Activated CD8-positive, alpha-beta memory T cell treated with anti-CD3 and anti-CD28 coated beads for 48 hours (primary cell): ENCODE measurements around the gene LRMDA.

Source experiments
- DNase-seq, 3 experiments: peaks; one replicate each; pipeline ENCODE4 v3.0.0-alpha.2; 2020; ENCODE audit warnings: low read depth in 2 of 3, low spot score in 2 of 3

LRMDA gene

DNA sequence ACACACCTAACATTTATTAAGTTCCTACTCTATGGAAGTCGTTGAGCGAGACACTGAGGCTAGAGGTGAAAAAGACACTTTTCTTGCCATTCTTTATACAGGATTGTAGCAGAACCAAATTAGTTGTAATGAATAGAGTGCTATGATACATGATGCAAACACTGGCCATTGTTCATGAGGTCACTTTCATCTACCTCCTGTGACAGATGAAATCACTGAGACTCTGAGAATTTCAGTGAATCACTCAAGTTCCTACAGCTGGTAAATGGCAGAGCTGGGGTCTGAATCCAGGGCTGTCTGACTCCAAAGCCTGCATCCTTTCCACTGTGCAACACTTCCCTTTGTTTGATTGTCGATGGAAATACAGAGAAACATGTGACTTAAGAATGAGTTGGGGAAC is 657.6 kb downstream of the LRMDA start:
- DNase-seq = no peak

DNA sequence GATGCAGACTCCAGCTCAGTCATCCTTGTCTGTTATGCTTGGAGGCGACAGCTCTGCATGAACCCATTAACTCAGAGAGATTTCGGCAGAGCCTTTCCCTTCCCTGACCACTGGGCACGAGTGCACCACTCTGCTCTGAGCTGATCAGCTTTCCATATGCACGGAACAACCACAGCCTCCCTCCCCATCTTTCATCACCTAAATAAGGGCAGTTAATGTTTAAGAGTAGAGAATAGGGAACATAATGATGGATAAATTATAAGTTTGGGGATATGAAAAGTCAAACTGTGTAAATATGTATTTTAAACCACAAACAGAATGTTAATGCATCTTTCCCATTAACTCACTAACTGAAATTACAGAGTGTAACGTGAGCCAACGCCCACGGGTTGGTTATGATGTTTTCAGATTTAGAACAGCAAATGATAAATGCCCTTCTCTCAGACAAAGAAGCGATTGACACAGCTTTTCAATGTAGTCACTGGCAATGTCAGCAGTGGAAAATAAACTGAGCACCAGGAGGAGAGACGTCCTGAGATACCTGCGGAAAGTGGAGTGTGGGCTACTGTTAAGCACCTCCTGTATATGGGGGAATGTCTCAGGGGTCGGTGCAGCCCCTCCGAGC is 658.2 kb downstream of the LRMDA start:
- no peak for DNase-seq

DNA sequence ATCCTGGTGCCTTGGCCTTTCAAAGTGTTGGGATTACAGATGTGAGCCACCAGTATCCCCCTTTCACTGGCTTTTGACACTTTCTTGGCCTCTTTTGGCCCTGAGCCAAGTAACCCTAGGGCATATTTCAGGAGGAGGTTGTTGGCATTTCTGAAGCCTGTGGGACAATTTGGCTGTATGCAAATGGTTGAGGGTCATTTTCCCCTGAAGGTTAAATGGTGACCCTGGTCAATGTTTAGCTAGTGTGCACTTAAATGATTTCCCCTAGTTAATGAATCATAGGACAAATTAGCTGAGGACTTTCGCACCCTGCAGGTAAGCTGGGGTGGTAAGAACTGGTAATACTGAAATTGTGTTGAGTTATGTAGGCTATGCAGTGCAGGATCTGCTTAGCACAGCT is 660.5 kb downstream of the LRMDA start:
- no peak for DNase-seq

GRCh38 chr10:76106611-76107010 is 675.2 kb downstream of the LRMDA start:
- no peak for DNase-seq

- no peak for DNase-seq
Measured at GRCh38 chr10:76108563-76109359, 677.3 kb downstream of the LRMDA start.

- no peak for DNase-seq
Measured at GRCh38 chr10:76111404-76111803, 680.0 kb downstream of the LRMDA start.

GRCh38 chr10:76111986-76112825 is 680.8 kb downstream of the LRMDA start:
- no peak for DNase-seq

DNA sequence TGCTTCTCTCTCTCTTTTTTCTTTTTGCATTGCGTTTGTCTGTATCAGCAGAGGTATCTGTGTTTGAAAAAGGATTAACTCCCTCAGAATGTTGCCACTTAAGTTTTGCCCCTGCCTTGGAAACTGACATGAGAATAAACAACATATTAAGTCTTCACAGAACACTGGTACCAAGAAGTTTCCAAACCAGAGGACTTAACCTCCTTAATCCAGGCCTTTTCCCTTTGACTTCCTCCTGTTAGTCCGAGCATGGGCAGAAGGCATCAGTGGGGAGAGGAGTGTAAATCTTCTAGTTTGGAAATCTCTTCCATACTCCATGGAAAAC is 681.4 kb downstream of the LRMDA start:
- no peak for DNase-seq

GRCh38 chr10:76113952-76114351 is 682.5 kb downstream of the LRMDA start:
- no peak for DNase-seq

- DNase-seq = no peak
Measured at GRCh38 chr10:76114581-76115001, 683.2 kb downstream of the LRMDA start.

DNA sequence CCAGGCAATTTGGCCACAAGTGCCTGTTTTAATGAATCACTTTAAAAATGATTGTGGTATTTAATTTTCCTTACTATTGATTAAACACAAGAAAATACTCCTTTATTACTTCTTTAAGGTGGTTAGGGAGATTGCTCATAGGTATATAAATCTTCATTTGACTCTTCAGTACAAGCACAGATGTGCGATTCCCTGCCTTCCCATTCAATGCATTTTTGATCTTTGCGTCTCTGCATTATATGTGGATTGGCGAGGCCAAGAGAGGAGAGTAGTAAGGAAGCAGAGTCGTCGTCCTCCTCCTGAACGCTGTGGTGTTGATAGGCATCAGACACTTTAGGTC is 683.7 kb downstream of the LRMDA start:
- DNase-seq = no peak

- DNase-seq = no peak
Measured at GRCh38 chr10:76115471-76116155, 684.2 kb downstream of the LRMDA start.

GRCh38 chr10:76116523-76116922 is 685.1 kb downstream of the LRMDA start:
- DNase-seq = no peak

- DNase-seq = no peak
Measured at GRCh38 chr10:76117949-76118348, 686.5 kb downstream of the LRMDA start.

GRCh38 chr10:76119036-76119435 is 687.6 kb downstream of the LRMDA start:
- DNase-seq = no peak

GRCh38 chr10:76119515-76119914 is 688.1 kb downstream of the LRMDA start:
- DNase-seq = no peak

- DNase-seq = no peak
Measured at GRCh38 chr10:76122056-76122455, 690.6 kb downstream of the LRMDA start.

DNA sequence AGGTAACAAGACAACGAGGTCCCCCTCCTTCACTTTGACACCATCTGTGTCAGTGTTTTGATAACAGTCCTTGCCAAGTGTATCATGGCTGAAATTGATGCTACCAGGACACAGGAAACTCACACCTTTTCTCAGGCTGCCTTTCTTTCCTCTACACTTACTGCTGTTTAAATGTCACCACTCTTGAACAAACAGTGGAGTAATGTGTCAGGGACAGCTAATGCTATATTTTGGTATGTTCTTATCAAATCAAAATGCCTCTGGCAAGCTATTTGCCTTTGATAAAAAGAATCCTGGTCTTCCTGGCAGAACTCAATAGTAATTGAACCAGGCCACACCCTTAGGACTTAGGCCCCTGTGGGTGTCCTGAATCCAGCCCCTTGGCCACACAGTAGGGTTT is 692.9 kb downstream of the LRMDA start:
- DNase-seq = no peak

DNA sequence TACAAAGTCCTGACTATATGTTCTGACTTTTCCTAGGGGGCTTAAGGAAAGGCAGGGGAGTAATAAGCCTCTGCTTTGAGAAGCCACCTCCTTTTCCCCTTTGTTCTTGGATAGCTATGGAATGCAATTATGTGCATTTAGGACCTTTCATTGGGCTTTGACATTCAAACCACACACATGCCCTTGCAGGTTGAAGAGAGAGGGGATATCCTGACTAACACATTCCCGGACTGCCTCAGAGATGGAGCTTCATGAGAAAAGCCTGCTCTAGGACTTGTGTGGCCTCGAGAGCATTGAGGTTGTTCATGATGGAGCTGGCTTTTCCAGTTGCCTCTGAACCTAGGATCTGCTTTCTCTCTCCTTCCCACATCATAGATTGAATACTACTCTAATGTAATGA is 694.5 kb downstream of the LRMDA start:
- no peak for DNase-seq

DNA sequence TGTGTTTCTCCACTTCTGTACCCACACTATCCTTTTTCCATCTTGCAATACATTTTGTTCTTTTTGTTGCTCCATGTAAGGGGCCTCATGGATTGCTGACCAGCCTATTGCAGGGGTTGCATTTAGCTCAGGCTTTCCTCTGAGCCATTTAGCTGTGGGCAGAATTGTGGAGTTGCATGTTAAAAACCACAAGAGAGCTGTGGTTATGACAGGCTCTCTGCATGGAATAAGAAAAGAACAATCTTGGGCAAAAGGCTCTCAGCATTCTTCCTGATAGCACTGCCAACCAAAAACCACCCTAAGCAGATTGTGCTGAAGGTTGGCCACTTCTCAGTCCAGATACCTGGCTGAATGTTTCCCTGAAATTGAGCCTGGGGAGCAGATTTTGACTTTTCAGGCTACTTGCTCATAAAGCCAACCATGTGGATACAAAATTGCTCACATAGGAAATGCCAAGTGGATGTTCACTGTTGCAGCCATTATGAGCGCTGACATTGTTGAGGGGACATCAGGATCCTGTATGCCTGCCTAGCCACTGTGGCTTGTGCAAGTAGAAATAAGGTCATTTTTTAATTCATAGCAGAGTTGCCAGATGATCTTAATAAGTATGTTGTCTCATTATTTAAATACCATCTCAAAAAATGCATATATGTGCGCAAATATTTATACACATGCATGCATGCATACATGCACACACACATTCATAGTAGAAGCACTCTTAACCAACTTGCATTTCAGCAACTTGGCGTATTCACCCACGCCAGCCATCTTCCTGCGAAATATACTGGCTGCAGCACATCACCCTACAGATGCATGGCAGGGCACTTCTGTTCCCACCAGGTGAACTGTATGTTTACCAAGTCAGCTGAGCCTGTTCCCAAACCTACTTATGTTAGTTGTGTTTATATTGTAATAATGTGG is 695.4 kb downstream of the LRMDA start:
- DNase-seq = no peak
